ENCODE data around the gene KRABD2.

KRABD2 gene

DNA sequence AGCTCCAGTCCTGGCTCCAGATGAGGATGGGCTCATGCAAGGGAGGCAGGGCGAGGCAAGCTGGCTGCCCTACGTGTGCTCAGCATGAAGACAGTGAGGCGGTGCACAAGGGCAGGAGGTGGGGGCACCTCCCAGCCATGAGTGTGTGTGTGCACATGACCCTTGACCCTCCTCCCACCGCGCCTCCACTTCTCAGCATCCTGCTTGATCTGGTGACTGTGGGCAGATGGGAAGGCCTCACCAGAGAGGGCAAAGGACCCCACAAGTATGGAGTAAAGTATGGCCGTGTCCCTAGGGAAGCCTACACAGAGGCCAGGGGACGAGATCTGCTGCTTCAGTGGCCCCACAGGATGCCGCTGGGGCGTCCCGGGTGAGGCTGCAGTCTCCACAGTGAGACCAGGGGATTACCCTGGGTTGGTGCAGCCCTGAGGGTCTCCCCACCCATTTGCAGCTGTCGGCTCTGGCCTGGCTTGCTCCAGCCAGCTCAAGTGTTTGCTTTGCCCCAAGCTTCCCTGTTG is 29.1 kb upstream of the KRABD2 start:
- intact Hi-C loops (cut with DNase I) = no loop called here
- H3K4me3 ChIP-seq = no peak overlapping the region
- H3K27ac ChIP-seq = no peak overlapping the region
- 74 to 85% (median 85%) methylated on average over 11 of the region's 11 CpGs for WGBS, 3 donors
- no peaks in the 10 kb centered on the region for H3K27me3 ChIP-seq
- no peaks in the 10 kb centered on the region for H3K9me3 ChIP-seq
- no peaks in the 10 kb centered on the region for H3K36me3 ChIP-seq
- no peaks in the 10 kb centered on the region for H3K4me1 ChIP-seq (ENCODE audit: insufficient read depth)
- DNase-seq = no peak
- TF ChIP-seq EP300 (IDR thresholded peaks at IDR 0.05) (no peak), POLR2A (IDR thresholded peaks at IDR 0.05) (no peak), CTCF (IDR thresholded peaks at IDR 0.05) (no peak)

DNA sequence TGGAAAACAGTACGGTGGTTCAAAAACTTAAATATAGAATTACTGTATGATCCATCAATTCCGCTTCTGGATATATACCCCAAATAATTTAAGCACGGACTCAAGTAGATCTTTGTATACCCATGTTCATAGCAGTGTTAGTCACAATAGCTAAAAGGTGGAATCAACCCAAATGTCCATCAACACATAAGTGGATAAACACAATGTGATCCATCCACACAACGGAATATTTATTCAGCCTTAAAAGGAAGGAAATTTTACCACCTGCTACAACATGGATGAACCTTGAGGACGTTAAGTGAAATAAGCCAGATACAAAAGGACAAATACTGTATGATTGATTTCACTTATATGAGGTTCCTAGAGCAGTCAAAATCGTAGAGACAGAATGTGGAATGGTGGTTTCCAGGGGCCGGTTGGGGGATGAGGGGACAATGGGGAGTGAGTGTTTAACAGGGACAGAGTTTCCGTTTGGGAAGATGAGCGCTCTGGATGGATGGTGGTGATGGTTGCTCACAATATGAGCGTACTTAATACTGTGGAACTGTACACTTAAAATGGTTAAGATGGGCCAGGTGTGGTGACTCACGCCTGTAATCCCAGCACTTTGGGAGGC is 26.5 kb upstream of the KRABD2 start:
- Histone ChIP-seq H3K4me1 (ENCODE audit: insufficient read depth) (no peaks in the 10 kb centered on the region), H3K4me3 (no peak overlapping the region), H3K36me3 (no peaks in the 10 kb centered on the region), H3K9me3 (no peaks in the 10 kb centered on the region), H3K27ac (no peak overlapping the region), H3K27me3 (no peaks in the 10 kb centered on the region)
- TF ChIP-seq CTCF (IDR thresholded peaks at IDR 0.05) (no peak), EP300 (IDR thresholded peaks at IDR 0.05) (no peak), POLR2A (IDR thresholded peaks at IDR 0.05) (no peak)
- intact Hi-C loops (cut with DNase I) = no loop called here
- WGBS, 3 donors = 72 to 81% (median 79%) methylated on average over 11 of the region's 11 CpGs
- DNase-seq = no peak

DNA sequence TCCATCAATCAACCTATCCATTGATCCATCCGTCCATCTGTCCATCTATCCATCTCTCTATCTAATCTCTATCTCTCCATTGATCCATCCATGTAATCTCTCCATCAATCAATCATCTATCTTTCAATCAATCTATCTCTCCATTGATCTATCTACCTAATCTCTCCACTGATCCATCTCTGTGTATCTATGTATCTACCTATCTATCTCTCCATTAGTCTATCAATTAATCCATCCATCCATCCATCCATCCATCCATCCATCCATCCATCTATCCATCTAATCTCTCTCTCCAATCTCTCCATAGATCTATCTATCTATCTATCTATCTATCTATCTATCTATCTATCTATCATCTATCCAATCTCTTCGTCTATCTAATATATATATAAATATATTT is 24.6 kb upstream of the KRABD2 start:
- Histone ChIP-seq H3K36me3 (no peaks in the 10 kb centered on the region), H3K27ac (no peak overlapping the region), H3K4me1 (ENCODE audit: insufficient read depth) (no peaks in the 10 kb centered on the region), H3K9me3 (no peaks in the 10 kb centered on the region), H3K4me3 (no peak overlapping the region), H3K27me3 (no peaks in the 10 kb centered on the region)
- 75 to 87% (median 85%) methylated on average over 2 of the region's 2 CpGs for whole genome bisulfite sequencing, 3 donors
- intact Hi-C loops (cut with DNase I) = no loop called here
- TF ChIP-seq EP300 (IDR thresholded peaks at IDR 0.05) (no peak), POLR2A (IDR thresholded peaks at IDR 0.05) (no peak), CTCF (IDR thresholded peaks at IDR 0.05) (no peak)
- no peak for DNase-seq

DNA sequence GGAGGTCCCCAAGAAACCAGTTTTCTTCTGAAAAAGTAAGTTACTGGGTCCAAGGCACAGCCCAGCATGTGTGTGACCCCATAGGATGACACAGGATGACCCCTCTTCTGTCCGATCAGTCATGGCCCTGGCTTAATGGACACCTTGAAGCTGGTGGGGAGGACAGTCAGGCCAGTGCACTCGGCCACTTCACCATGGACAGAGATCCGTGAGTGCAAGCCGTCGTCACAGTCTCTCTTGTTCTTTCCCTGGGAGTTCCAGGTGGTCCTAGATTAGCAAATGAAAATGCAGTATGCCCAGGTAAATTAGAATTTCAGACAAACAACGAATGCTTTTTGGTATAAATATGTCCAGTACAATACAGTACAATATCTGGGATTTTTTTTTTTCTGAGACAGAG is 22.5 kb upstream of the KRABD2 start:
- DNase-seq = no peak
- 45 to 63% (median 49%) methylated on average over 6 of the region's 6 CpGs for WGBS, 3 donors
- Histone ChIP-seq H3K27me3 (no peaks in the 10 kb centered on the region), H3K27ac (no peak overlapping the region), H3K4me1 (ENCODE audit: insufficient read depth) (no peaks in the 10 kb centered on the region), H3K36me3 (no peaks in the 10 kb centered on the region), H3K4me3 (no peak overlapping the region), H3K9me3 (no peaks in the 10 kb centered on the region)
- TF ChIP-seq CTCF (IDR thresholded peaks at IDR 0.05) = no peak
- no peak for TF ChIP-seq POLR2A (IDR thresholded peaks at IDR 0.05)
- no peak for TF ChIP-seq EP300 (IDR thresholded peaks at IDR 0.05)
- intact Hi-C loops (cut with DNase I) = no loop called here

All from ovary (tissue), 7 donors.